MM.1S (cell line): ENCODE results near the gene EFNA5.

Source experiments
- DNase-seq: peaks from one replicate; pipeline ENCODE4 v3.0.0-alpha.2; 2015
- H2AFZ ChIP-seq: fragments of 300-600 bp; sonication (generic); 2 replicates; pipeline ENCODE4 v1.6.0; 2016; ENCODE audit warnings: antibody characterized with exemption, low read length
- H3F3A ChIP-seq: fragments of 300-600 bp; sonication (generic); 2 replicates; pipeline ENCODE4 v1.6.1; 2016; ENCODE audit warnings: mild to moderate bottlenecking, antibody characterized with exemption, low read length, moderate library complexity, mixed read lengths; ENCODE audit not compliant: insufficient read depth
- H3K27ac ChIP-seq: fragments of 300-600 bp; sonication (generic); 2 replicates; pipeline ENCODE4 v1.5.1; 2016; ENCODE audit warnings: mild to moderate bottlenecking, low read length
- H3K27me3 ChIP-seq: fragments of 300-600 bp; sonication (generic); replicated peaks from 2 replicates; pipeline ENCODE4 v1.6.0; 2016; ENCODE audit warnings: low read length; ENCODE audit not compliant: insufficient read depth
- H3K36me3 ChIP-seq: fragments of 300-600 bp; sonication (generic); replicated peaks from 2 replicates; pipeline ENCODE4 v1.6.1; 2016; ENCODE audit warnings: mild to moderate bottlenecking, low read length, mixed read lengths; ENCODE audit not compliant: insufficient read depth
- H3K4me1 ChIP-seq: fragments of 300-600 bp; sonication (generic); 2 replicates; pipeline ENCODE4 v1.6.1; 2016; ENCODE audit warnings: low read length, mixed read lengths
- H3K4me2 ChIP-seq: fragments of 300-600 bp; sonication (generic); 2 replicates; pipeline ENCODE4 v1.6.0; 2016; ENCODE audit warnings: low read depth, low read length
- H3K4me3 ChIP-seq: fragments of 300-600 bp; sonication (generic); 2 replicates; pipeline ENCODE4 v1.5.1; 2016; ENCODE audit warnings: low read length, mixed read lengths
- H3K79me2 ChIP-seq: fragments of 300-600 bp; sonication (generic); 2 replicates; pipeline ENCODE4 v1.6.1; 2016; ENCODE audit warnings: mixed run types, low read length, mixed read lengths
- H3K9ac ChIP-seq: fragments of 300-600 bp; sonication (generic); 2 replicates; pipeline ENCODE4 v1.6.1; 2016; ENCODE audit warnings: low read length, mixed read lengths
- H3K9me2 ChIP-seq: fragments of 300-600 bp; sonication (generic); replicated peaks from 2 replicates; pipeline ENCODE4 v1.6.1; 2016; ENCODE audit warnings: mild to moderate bottlenecking, low read length, mixed read lengths; ENCODE audit not compliant: insufficient read depth
- H3K9me3 ChIP-seq: fragments of 300-600 bp; sonication (generic); replicated peaks from 2 replicates; pipeline ENCODE4 v1.6.1; 2016; ENCODE audit warnings: mild to moderate bottlenecking, low read length, mixed read lengths; ENCODE audit not compliant: insufficient read depth
- H4K20me1 ChIP-seq: fragments of 300-600 bp; sonication (generic); 2 replicates; pipeline ENCODE4 v1.6.1; 2016; ENCODE audit warnings: mild to moderate bottlenecking, low read length, moderate library complexity, mixed read lengths; ENCODE audit not compliant: insufficient read depth
- CTCF ChIP-seq: fragments of 300-600 bp; sonication (generic); IDR thresholded peaks from 2 replicates; pipeline ENCODE4 v1.5.1; 2016; ENCODE audit warnings: antibody characterized with exemption, low read length, mixed read lengths
- EZH2 ChIP-seq: fragments of 300-600 bp; sonication (generic); optimal IDR thresholded peaks from 2 replicates; pipeline ENCODE3; 2017; ENCODE audit warnings: low read depth, mild to moderate bottlenecking, antibody characterized with exemption, low read length, mixed read lengths
- EZH2phosphoT487 ChIP-seq: fragments of 300-600 bp; sonication (generic); IDR thresholded peaks from 2 replicates; pipeline ENCODE4 v1.6.1; 2018; ENCODE audit warnings: antibody characterized with exemption, low read length

The EFNA5 gene

GRCh38 chr5:107485184-107485583 lies 185.6 kb downstream of the EFNA5 start:
- Histone ChIP-seq H3K36me3 (no peaks in the 10 kb centered on the region), H3K4me3 (no peak overlapping the region), H3K27me3 (no peaks in the 10 kb centered on the region), H3K4me1 (no peaks in the 10 kb centered on the region), H3K9me2 (no peaks in the 10 kb centered on the region), H3K9ac (no peak overlapping the region), H3K27ac (no peak overlapping the region), H3K79me2 (no peaks in the 10 kb centered on the region), H3K9me3 (no peaks in the 10 kb centered on the region), H3K4me2 (no peak overlapping the region), H2AFZ (no peak overlapping the region), H3F3A (no peaks in the 10 kb centered on the region), H4K20me1 (no peaks in the 10 kb centered on the region)
- DNase-seq: no peak
- TF ChIP-seq EZH2phosphoT487 (no peak), EZH2 (no peak), CTCF (no peak)

GRCh38 chr5:107484281-107484680 lies 186.5 kb downstream of the EFNA5 start:
- Histone ChIP-seq H3K36me3 (no peaks in the 10 kb centered on the region), H3K27ac (no peak overlapping the region), H3K79me2 (no peaks in the 10 kb centered on the region), H3K27me3 (no peaks in the 10 kb centered on the region), H3K9ac (no peak overlapping the region), H3K9me3 (no peaks in the 10 kb centered on the region), H4K20me1 (no peaks in the 10 kb centered on the region), H3K4me1 (no peaks in the 10 kb centered on the region), H3F3A (no peaks in the 10 kb centered on the region), H3K4me2 (no peak overlapping the region), H3K4me3 (no peak overlapping the region), H3K9me2 (no peaks in the 10 kb centered on the region), H2AFZ (no peak overlapping the region)
- DNase-seq: no peak
- no peak for TF ChIP-seq CTCF
- no peak for TF ChIP-seq EZH2phosphoT487
- TF ChIP-seq EZH2: no peak

- Histone ChIP-seq H3K9me2 (no peaks in the 10 kb centered on the region), H2AFZ (no peak overlapping the region), H3K9me3 (no peaks in the 10 kb centered on the region), H4K20me1 (no peaks in the 10 kb centered on the region), H3K9ac (no peak overlapping the region), H3F3A (no peaks in the 10 kb centered on the region), H3K4me1 (no peaks in the 10 kb centered on the region), H3K4me2 (no peak overlapping the region), H3K36me3 (no peaks in the 10 kb centered on the region), H3K27ac (no peak overlapping the region), H3K79me2 (no peaks in the 10 kb centered on the region), H3K4me3 (no peak overlapping the region), H3K27me3 (no peaks in the 10 kb centered on the region)
- DNase-seq: no peak
- TF ChIP-seq CTCF: no peak
- no peak for TF ChIP-seq EZH2
- TF ChIP-seq EZH2phosphoT487: no peak
These were observed 187.3 kb downstream of the EFNA5 start for GRCh38 chr5:107483231-107484024.
